H9 (cell line): ENCODE results near the gene TBCB. TPM values are rescaled to one million over a fixed set of nuclear protein-coding genes. Genes with fewer than 3 reads are reported as not detected.

Experiments used
- DNase-seq: peaks from one replicate; pipeline ENCODE4 v3.0.0-alpha.2; 2017
- H2AFZ ChIP-seq: one replicate; pipeline ENCODE4 v1.6.1; 2013; ENCODE audit warnings: mild to moderate bottlenecking, low read length, control low read depth, moderate library complexity
- H2AK5ac ChIP-seq: 2 replicates; pipeline ENCODE4 v1.6.1; 2013; ENCODE audit warnings: low read length, control low read depth, mixed read lengths; ENCODE audit not compliant: insufficient read length
- H2BK120ac ChIP-seq: one replicate; pipeline ENCODE4 v1.6.1; 2013; ENCODE audit warnings: low read depth, mild to moderate bottlenecking, low read length, control low read depth, inconsistent platforms; ENCODE audit not compliant: poor library complexity, severe bottlenecking
- H2BK12ac ChIP-seq: 2 replicates; pipeline ENCODE4 v1.6.1; 2013; ENCODE audit warnings: low read length, control low read depth, mixed read lengths, low read depth; ENCODE audit not compliant: insufficient read length
- H2BK15ac ChIP-seq: 2 replicates; pipeline ENCODE4 v1.6.1; 2013; ENCODE audit warnings: low read depth, low read length, control low read depth
- H2BK20ac ChIP-seq: one replicate; pipeline ENCODE4 v1.6.1; 2013; ENCODE audit warnings: low read depth, mild to moderate bottlenecking, low read length, control low read depth, inconsistent platforms; ENCODE audit not compliant: poor library complexity, severe bottlenecking
- H2BK5ac ChIP-seq: 2 replicates; pipeline ENCODE4 v1.6.1; 2013; ENCODE audit warnings: low read length, control low read depth, mixed read lengths; ENCODE audit not compliant: insufficient read length
- H3K14ac ChIP-seq: 2 replicates; pipeline ENCODE4 v1.6.1; 2013; ENCODE audit warnings: low read length, control low read depth; ENCODE audit not compliant: insufficient read depth
- H3K18ac ChIP-seq: 2 replicates; pipeline ENCODE4 v1.6.1; 2013; ENCODE audit warnings: low read depth, mild to moderate bottlenecking, mixed read lengths, low read length, control low read depth; ENCODE audit not compliant: insufficient read length
- H3K23ac ChIP-seq: 2 replicates; pipeline ENCODE4 v1.6.1; 2013; ENCODE audit warnings: low read length, control low read depth, mixed read lengths, low read depth; ENCODE audit not compliant: insufficient read length
- H3K23me2 ChIP-seq: 2 replicates; pipeline ENCODE4 v1.6.1; 2013; ENCODE audit warnings: low read depth, mild to moderate bottlenecking, mixed read lengths, low read length, control low read depth; ENCODE audit not compliant: insufficient read length, poor library complexity, severe bottlenecking
- H3K27ac ChIP-seq: 2 replicates; pipeline ENCODE4 v1.5.1; 2013; ENCODE audit warnings: low read length, control low read depth, mixed read lengths, low read depth; ENCODE audit not compliant: insufficient read length
- H3K27me3 ChIP-seq: 2 replicates; pipeline ENCODE4 v1.6.1; 2013; ENCODE audit warnings: low read length, control low read depth, inconsistent platforms; ENCODE audit not compliant: insufficient read depth
- H3K4ac ChIP-seq: 2 replicates; pipeline ENCODE4 v1.6.1; 2013; ENCODE audit warnings: low read depth, mild to moderate bottlenecking, control low read depth, inconsistent platforms, low read length, moderate library complexity
- H3K4me1 ChIP-seq: 2 replicates; pipeline ENCODE4 v1.6.1; 2013; ENCODE audit warnings: low read length, control low read depth, inconsistent platforms; ENCODE audit not compliant: insufficient read depth
- H3K4me2 ChIP-seq: 2 replicates; pipeline ENCODE4 v1.6.1; 2013; ENCODE audit warnings: low read length, control low read depth, mixed read lengths; ENCODE audit not compliant: insufficient read length, insufficient read depth
- H3K56ac ChIP-seq: 2 replicates; pipeline ENCODE4 v1.6.1; 2013; ENCODE audit warnings: low read depth, mild to moderate bottlenecking, mixed read lengths, low read length, control low read depth; ENCODE audit not compliant: insufficient read length
- H3K79me1 ChIP-seq: 2 replicates; pipeline ENCODE4 v1.6.1; 2013; ENCODE audit warnings: low read depth, mild to moderate bottlenecking, moderate library complexity, low read length, control low read depth, inconsistent platforms; ENCODE audit not compliant: insufficient read depth, poor library complexity, severe bottlenecking
- H3K79me2 ChIP-seq: 2 replicates; pipeline ENCODE4 v1.6.1; 2013; ENCODE audit warnings: low read length, control low read depth, inconsistent platforms; ENCODE audit not compliant: insufficient read depth
- H3K9ac ChIP-seq: 2 replicates; pipeline ENCODE4 v1.6.1; 2013; ENCODE audit warnings: low read length, control low read depth, mixed read lengths; ENCODE audit not compliant: insufficient read length; ENCODE audit errors: extremely low read depth
- H3K9me3 ChIP-seq: one replicate; pipeline ENCODE4 v1.6.1; 2013; ENCODE audit warnings: low read depth, low read length, inconsistent platforms; ENCODE audit not compliant: control insufficient read depth
- H3T11ph ChIP-seq: one replicate; pipeline ENCODE4 v1.6.1; 2013; ENCODE audit warnings: mild to moderate bottlenecking, low read length, control low read depth, inconsistent platforms
- H4K20me1 ChIP-seq: one replicate; pipeline ENCODE4 v1.6.1; 2013; ENCODE audit not compliant: control insufficient read depth, insufficient read length, insufficient read depth
- H4K5ac ChIP-seq: 2 replicates; pipeline ENCODE4 v1.6.1; 2013; ENCODE audit warnings: low read depth, mild to moderate bottlenecking, mixed read lengths, low read length, control low read depth; ENCODE audit not compliant: insufficient read length
- H4K8ac ChIP-seq: replicated peaks from 2 replicates; pipeline ENCODE4 v1.6.1; 2013; ENCODE audit warnings: low read length, control low read depth, mixed read lengths, low read depth; ENCODE audit not compliant: insufficient read length
- H4K91ac ChIP-seq: 2 replicates; pipeline ENCODE4 v1.6.1; 2013; ENCODE audit warnings: low read depth, mild to moderate bottlenecking, moderate library complexity, mixed read lengths, low read length, control low read depth; ENCODE audit not compliant: insufficient read length
- H3K27ac Mint-ChIP-seq, 3 experiments: 2 replicates in 2 of 3; 3 replicates in 1 of 3; pipeline ENCODE4 v1.8.0; 2020 to 2021; ENCODE audit warnings: mixed read lengths in 3 of 3, mild to moderate bottlenecking in 1 of 3, moderate library complexity in 1 of 3
- H3K27me3 Mint-ChIP-seq: 2 replicates; pipeline ENCODE4 v1.8.0; 2021; ENCODE audit warnings: low read depth, mild to moderate bottlenecking, moderate library complexity, mixed read lengths
- H3K36me3 Mint-ChIP-seq, 3 experiments: 2 replicates in 2 of 3; 3 replicates in 1 of 3; pipeline ENCODE4 v1.8.0; 2020 to 2021; ENCODE audit warnings: low read depth in 3 of 3, mixed read lengths in 3 of 3; ENCODE audit not compliant: insufficient read depth in 1 of 3
- H3K4me1 Mint-ChIP-seq, 2 experiments: 2 replicates each; pipeline ENCODE4 v1.8.0; 2020; ENCODE audit warnings: mixed read lengths in 2 of 2
- H3K4me3 Mint-ChIP-seq, 2 experiments: 2 replicates in 1 of 2; 3 replicates in 1 of 2; pipeline ENCODE4 v1.8.0; 2020 to 2021; ENCODE audit warnings: mild to moderate bottlenecking in 2 of 2, mixed read lengths in 2 of 2, moderate library complexity in 1 of 2
- H3K9me3 Mint-ChIP-seq, 2 experiments: 2 replicates in 1 of 2; 3 replicates in 1 of 2; pipeline ENCODE4 v1.8.0; 2020; ENCODE audit warnings: mild to moderate bottlenecking in 2 of 2, mixed read lengths in 2 of 2, moderate library complexity in 1 of 2
- CTCF ChIP-seq: fragments of 200-600 bp; sonication (generic); conservative IDR thresholded peaks from 3 replicates; pipeline ENCODE4 v1.8.0; 2021; ENCODE audit warnings: antibody characterized with exemption, mild to moderate bottlenecking
- WGBS: extraction: QIAGEN DNeasy Blood & Tissue Kit; methylation state at CpG from one replicate; pipeline ENCODE4 v1.1.7; 2013; ENCODE audit warnings: missing lambda C conversion rate, low lambda C conversion rate, mixed read lengths; ENCODE audit not compliant: insufficient read length; ENCODE audit errors: extremely low coverage; 5-methylcytosine and 5-hydroxymethylcytosine counted together
- total RNA-seq: library from RNA; stranded (reverse); gene quantifications from 2 replicates; pipeline ENCODE4 v1.2.1, GENCODE V29; 2021

The TBCB gene
- total RNA-seq, 1 experiment from 2014 or later, result 216 TPM

GRCh38 chr19:36113894-36114720, 1.2 kb upstream of the TBCB start:
- Histone ChIP-seq H3K14ac (peak overlapping the region; percentile 49; the same call in 1 of the 2 replicates), H2BK120ac (no peak overlapping the region), H2BK20ac (no peak overlapping the region), H4K91ac (no peak overlapping the region), H2BK5ac (no peak overlapping the region), H3K27me3 (no peaks in the 10 kb centered on the region), H3T11ph (no peak overlapping the region), H3K27ac (no peak overlapping the region), H2BK12ac (no peak overlapping the region), H3K79me2 (no peaks in the 10 kb centered on the region; the same call in 1 of the 2 replicates), H4K20me1 (no peaks in the 10 kb centered on the region), H3K4ac (no peak overlapping the region), H3K18ac (peak overlapping the region; percentile 51), H3K56ac (no peak overlapping the region), H3K4me1 (peaks cover 2% of the 10 kb centered on the region; the same call in 1 of the 2 replicates), H2AFZ (no peak overlapping the region), H3K23ac (no peak overlapping the region), H3K23me2 (peaks cover 14% of the 10 kb centered on the region), H3K4me2 (peak overlapping the region; percentile 93), H4K5ac (peak overlapping the region; percentile 22), H4K8ac (no peak overlapping the region), H3K79me1 (no peaks in the 10 kb centered on the region), H2AK5ac (no peak overlapping the region), H2BK15ac (no peak overlapping the region), H3K9me3 (no peaks in the 10 kb centered on the region), H3K9ac (peak overlapping the region; percentile 59)
- H3K36me3 Mint-ChIP-seq, result peaks cover 27 to 52% (median 50%) of the 10 kb centered on the region in 3 experiments; a peak in 6 of 7 replicates
- no peaks in the 10 kb centered on the region; a peak in 1 of 5 replicates for H3K9me3 Mint-ChIP-seq
- no CpG with 5 or more reads among the region's 48 CpGs for WGBS
- peaks cover 3% of the 10 kb centered on the region; the same call in 1 of the 2 replicates for H3K27me3 Mint-ChIP-seq
- peak overlapping the region; percentile 95 to 99 for H3K4me3 Mint-ChIP-seq
- H3K4me1 Mint-ChIP-seq, result peaks cover 26 to 41% of the 10 kb centered on the region in 2 experiments
- peak overlapping the region; percentile 88 to 100 (median 96); a peak in 5 of 7 replicates for H3K27ac Mint-ChIP-seq
- peak; percentile 64 for DNase-seq
- peak; percentile 50; the same call in 2 of the 3 replicates for TF ChIP-seq CTCF
